GM12865 (cell line): ENCODE measurements around the gene GRIK5.
A peak's percentile ranks its signal among the peaks of the same experiment; 100 is the strongest.

Experiments used
- DNase-seq: peaks from one replicate; pipeline ENCODE4 v3.0.0; 2010; ENCODE audit warnings: low read depth
- H3K4me3 ChIP-seq: 2 replicates; pipeline ENCODE4 v1.5.1; 2011; ENCODE audit warnings: mild to moderate bottlenecking, low read depth, low read length, control low read depth
- CTCF ChIP-seq: IDR thresholded peaks from 2 replicates; pipeline ENCODE4 v1.5.1; 2011; ENCODE audit warnings: low read length, control low read depth, low read depth, inconsistent platforms; ENCODE audit not compliant: insufficient read depth; ENCODE audit errors: missing control alignments

The GRIK5 gene

GRCh38 chr19:42113641-42114348, 43.8 kb upstream of the GRIK5 start:
- H3K4me3 ChIP-seq, result peak overlapping the region; percentile 3; the same call in 1 of the 2 replicates
- TF ChIP-seq CTCF, result peak; percentile 15
- DNase-seq, result peak; percentile 85

- no peak overlapping the region for H3K4me3 ChIP-seq
- DNase-seq, result no peak
- no peak for TF ChIP-seq CTCF
Measured at GRCh38 chr19:42111811-42112210, 41.8 kb upstream of the GRIK5 start.

GRCh38 chr19:42111384-42111783, 41.4 kb upstream of the GRIK5 start:
- no peak for DNase-seq
- TF ChIP-seq CTCF, result no peak
- H3K4me3 ChIP-seq, result no peak overlapping the region

GRCh38 chr19:42110658-42111057, 40.7 kb upstream of the GRIK5 start:
- DNase-seq, result no peak
- no peak for TF ChIP-seq CTCF
- no peak overlapping the region for H3K4me3 ChIP-seq

- DNase-seq, result no peak
- no peak overlapping the region for H3K4me3 ChIP-seq
- TF ChIP-seq CTCF, result no peak
Measured at GRCh38 chr19:42109896-42110295, 39.9 kb upstream of the GRIK5 start.

GRCh38 chr19:42108527-42109389, 38.8 kb upstream of the GRIK5 start:
- peak; percentile 95 for DNase-seq
- TF ChIP-seq CTCF, result peak; percentile 100
- no peak overlapping the region for H3K4me3 ChIP-seq

GRCh38 chr19:42105368-42105767, 35.4 kb upstream of the GRIK5 start:
- no peak for TF ChIP-seq CTCF
- DNase-seq, result no peak

More at GRCh38 chr19:42105368-42105767, 35.4 kb upstream of the GRIK5 start:
- H3K4me3 ChIP-seq, result no peak overlapping the region
